ENCODE measurements around the gene SOX5. TPM values are rescaled to one million over a fixed set of nuclear protein-coding genes. Genes with fewer than 3 reads are reported as not detected.

The SOX5 gene
- total RNA-seq, 1 experiment from 2014 or later, result 0.52 TPM

DNA sequence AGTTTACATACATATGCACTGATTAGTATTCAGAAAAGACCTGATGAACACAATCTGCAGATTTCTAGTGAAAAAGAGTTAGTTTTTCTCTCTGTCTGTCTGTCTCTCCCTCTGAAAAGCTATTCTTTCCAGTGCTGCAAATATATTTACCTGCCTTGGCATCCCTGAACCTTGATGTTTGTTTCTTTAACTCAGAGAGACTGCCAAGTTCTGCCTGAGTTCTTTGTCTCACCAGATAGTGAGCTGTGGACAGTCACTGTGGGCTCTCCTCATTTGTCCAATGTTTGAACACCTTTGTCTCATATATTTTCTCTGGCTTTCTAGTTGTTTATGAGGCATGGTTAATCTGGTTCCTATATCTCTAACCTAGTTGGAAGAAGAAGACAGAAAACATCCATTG, 250.4 kb downstream of the SOX5 start:
- no TSS peak for BruUV-seq (replicated peaks)
- no peaks in the 10 kb centered on the region for H3K36me3 ChIP-seq (ENCODE audit: control insufficient read depth in 1 of 2, insufficient read depth in 2 of 2, low read length in 2 of 2)
- DNase-seq (ENCODE audit: low read depth, low spot score) (no peak), ATAC-seq (no peak)
- no peaks in the 10 kb centered on the region for H3K9me2 ChIP-seq (ENCODE audit: insufficient read depth)
- ChIA-PET CTCF (no interaction called here), POLR2A (no interaction called here), RAD21 (ENCODE audit: low non-redundant PET in 1 of 2, low total read pairs in 2 of 2, uncharacterized antibody in 2 of 2, unreplicated experiment in 2 of 2) (no interaction called here)
- no peak for TF ChIP-seq POLR2AphosphoS5 (IDR thresholded peaks at IDR 0.05; ENCODE audit: low read depth, low read length)
- TF ChIP-seq, protein P1, sequence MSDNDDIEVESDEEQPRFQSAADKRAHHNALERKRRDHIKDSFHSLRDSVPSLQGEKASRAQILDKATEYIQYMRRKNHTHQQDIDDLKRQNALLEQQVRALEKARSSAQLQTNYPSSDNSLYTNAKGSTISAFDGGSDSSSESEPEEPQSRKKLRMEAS (IDR thresholded peaks at IDR 0.05), result no peak
- TF ChIP-seq, protein P2, sequence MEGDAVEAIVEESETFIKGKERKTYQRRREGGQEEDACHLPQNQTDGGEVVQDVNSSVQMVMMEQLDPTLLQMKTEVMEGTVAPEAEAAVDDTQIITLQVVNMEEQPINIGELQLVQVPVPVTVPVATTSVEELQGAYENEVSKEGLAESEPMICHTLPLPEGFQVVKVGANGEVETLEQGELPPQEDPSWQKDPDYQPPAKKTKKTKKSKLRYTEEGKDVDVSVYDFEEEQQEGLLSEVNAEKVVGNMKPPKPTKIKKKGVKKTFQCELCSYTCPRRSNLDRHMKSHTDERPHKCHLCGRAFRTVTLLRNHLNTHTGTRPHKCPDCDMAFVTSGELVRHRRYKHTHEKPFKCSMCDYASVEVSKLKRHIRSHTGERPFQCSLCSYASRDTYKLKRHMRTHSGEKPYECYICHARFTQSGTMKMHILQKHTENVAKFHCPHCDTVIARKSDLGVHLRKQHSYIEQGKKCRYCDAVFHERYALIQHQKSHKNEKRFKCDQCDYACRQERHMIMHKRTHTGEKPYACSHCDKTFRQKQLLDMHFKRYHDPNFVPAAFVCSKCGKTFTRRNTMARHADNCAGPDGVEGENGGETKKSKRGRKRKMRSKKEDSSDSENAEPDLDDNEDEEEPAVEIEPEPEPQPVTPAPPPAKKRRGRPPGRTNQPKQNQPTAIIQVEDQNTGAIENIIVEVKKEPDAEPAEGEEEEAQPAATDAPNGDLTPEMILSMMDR (IDR thresholded peaks at IDR 0.05 in 2 of 3, conservative IDR thresholded peaks at IDR 0.05 in 1 of 3; ENCODE audit: borderline replicate concordance in 1 of 3, insufficient read depth in 1 of 3, low read depth in 2 of 3, low read length in 2 of 3), result no peak
- TF ChIP-seq TCF7L2 (IDR thresholded peaks at IDR 0.05; ENCODE audit: borderline replicate concordance, extremely low read depth, insufficient read depth, insufficient read length), result no peak
- TF ChIP-seq SIN3A (IDR thresholded peaks at IDR 0.05; ENCODE audit: low read depth), result no peak
- no peak for TF ChIP-seq CBX3 (IDR thresholded peaks at IDR 0.05; ENCODE audit: low read depth)
- TF ChIP-seq, protein P3, sequence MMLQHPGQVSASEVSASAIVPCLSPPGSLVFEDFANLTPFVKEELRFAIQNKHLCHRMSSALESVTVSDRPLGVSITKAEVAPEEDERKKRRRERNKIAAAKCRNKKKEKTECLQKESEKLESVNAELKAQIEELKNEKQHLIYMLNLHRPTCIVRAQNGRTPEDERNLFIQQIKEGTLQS (IDR thresholded peaks at IDR 0.05), result no peak
- TF ChIP-seq, protein P4, sequence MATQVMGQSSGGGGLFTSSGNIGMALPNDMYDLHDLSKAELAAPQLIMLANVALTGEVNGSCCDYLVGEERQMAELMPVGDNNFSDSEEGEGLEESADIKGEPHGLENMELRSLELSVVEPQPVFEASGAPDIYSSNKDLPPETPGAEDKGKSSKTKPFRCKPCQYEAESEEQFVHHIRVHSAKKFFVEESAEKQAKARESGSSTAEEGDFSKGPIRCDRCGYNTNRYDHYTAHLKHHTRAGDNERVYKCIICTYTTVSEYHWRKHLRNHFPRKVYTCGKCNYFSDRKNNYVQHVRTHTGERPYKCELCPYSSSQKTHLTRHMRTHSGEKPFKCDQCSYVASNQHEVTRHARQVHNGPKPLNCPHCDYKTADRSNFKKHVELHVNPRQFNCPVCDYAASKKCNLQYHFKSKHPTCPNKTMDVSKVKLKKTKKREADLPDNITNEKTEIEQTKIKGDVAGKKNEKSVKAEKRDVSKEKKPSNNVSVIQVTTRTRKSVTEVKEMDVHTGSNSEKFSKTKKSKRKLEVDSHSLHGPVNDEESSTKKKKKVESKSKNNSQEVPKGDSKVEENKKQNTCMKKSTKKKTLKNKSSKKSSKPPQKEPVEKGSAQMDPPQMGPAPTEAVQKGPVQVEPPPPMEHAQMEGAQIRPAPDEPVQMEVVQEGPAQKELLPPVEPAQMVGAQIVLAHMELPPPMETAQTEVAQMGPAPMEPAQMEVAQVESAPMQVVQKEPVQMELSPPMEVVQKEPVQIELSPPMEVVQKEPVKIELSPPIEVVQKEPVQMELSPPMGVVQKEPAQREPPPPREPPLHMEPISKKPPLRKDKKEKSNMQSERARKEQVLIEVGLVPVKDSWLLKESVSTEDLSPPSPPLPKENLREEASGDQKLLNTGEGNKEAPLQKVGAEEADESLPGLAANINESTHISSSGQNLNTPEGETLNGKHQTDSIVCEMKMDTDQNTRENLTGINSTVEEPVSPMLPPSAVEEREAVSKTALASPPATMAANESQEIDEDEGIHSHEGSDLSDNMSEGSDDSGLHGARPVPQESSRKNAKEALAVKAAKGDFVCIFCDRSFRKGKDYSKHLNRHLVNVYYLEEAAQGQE (IDR thresholded peaks at IDR 0.05; ENCODE audit: low read depth), result no peak
- TF ChIP-seq, protein P5, sequence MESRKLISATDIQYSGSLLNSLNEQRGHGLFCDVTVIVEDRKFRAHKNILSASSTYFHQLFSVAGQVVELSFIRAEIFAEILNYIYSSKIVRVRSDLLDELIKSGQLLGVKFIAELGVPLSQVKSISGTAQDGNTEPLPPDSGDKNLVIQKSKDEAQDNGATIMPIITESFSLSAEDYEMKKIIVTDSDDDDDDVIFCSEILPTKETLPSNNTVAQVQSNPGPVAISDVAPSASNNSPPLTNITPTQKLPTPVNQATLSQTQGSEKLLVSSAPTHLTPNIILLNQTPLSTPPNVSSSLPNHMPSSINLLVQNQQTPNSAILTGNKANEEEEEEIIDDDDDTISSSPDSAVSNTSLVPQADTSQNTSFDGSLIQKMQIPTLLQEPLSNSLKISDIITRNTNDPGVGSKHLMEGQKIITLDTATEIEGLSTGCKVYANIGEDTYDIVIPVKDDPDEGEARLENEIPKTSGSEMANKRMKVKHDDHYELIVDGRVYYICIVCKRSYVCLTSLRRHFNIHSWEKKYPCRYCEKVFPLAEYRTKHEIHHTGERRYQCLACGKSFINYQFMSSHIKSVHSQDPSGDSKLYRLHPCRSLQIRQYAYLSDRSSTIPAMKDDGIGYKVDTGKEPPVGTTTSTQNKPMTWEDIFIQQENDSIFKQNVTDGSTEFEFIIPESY (IDR thresholded peaks at IDR 0.05; ENCODE audit: extremely low read depth, insufficient replicate concordance, low read length), result no peak
- no peak for TF ChIP-seq FOSL1 (IDR thresholded peaks at IDR 0.05; ENCODE audit: low read depth)
- no peak for TF ChIP-seq POLR2A (IDR thresholded peaks at IDR 0.05; ENCODE audit: borderline replicate concordance, extremely low read depth, insufficient read depth, insufficient read length)
- TF ChIP-seq ZFX (IDR thresholded peaks at IDR 0.05), result no peak
- TF ChIP-seq EZH2 (IDR thresholded peaks at IDR 0.05), result no peak
- no peak for TF ChIP-seq JUND (IDR thresholded peaks at IDR 0.05)
- no peak overlapping the region for H3K9ac ChIP-seq (ENCODE audit: low read length)
- no peak overlapping the region for H3K4me3 ChIP-seq (replicated peaks in 1 of 2; ENCODE audit: low read depth in 1 of 2, low read length in 2 of 2)
- no peak overlapping the region for H2AFZ ChIP-seq (ENCODE audit: low read depth, low read length, poor library complexity, severe bottlenecking)
- no peaks in the 10 kb centered on the region for H4K20me1 ChIP-seq (ENCODE audit: insufficient read depth)
- peaks cover 15 to 21% of the 10 kb centered on the region in 2 experiments; a peak in 2 of 4 replicates for H3K9me3 ChIP-seq (ENCODE audit: control insufficient read depth in 1 of 2, insufficient read depth in 1 of 2, low read depth in 1 of 2, low read length in 2 of 2)
- H3K27ac ChIP-seq (ENCODE audit: low read depth, low read length), result no peak overlapping the region
- no peaks in the 10 kb centered on the region for H3K79me2 ChIP-seq (ENCODE audit: insufficient read depth, low read length)
- H3K4me2 ChIP-seq (ENCODE audit: low read length), result no peak overlapping the region
- H3K4me1 ChIP-seq (ENCODE audit: control insufficient read depth in 1 of 2, insufficient read depth in 2 of 2, low read length in 2 of 2), result no peaks in the 10 kb centered on the region
- intact Hi-C loops (cut with micrococcal nuclease), result no loop called here
- H3K27me3 ChIP-seq (ENCODE audit: insufficient read depth, low read length), result no peaks in the 10 kb centered on the region
